ENCODE measurements around the gene MPHOSPH9.
"Not testable (repeated sequence)": the region's sequence is repeated elsewhere in the genome, so short reads cannot be mapped to it uniquely, and the experiment has no call there.

DNA sequence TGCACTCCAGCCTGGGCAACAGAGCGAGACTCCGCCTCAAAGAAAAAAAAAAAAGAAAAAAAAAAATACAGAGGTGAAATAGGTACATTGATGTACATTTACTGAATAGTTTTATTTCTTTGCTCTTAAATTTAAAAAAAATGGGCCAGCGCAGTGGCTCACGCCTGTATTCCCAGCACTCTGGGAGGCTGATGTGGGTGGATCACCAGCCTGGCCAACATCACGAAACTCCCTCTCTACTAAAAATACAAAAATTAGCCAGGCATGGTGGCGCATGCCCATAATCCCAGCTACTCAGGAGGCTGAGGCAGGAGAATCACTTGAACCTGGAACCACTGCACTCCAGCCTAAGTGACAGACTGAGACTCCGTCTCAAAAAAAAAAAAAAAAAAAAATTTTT is 25.1 kb downstream of the MPHOSPH9 start:
- TF ChIP-seq CTCF, POLR2A (IDR thresholded peaks at IDR 0.05): not testable (repeated sequence)

Measured in uterus (tissue), 2 donors.